Cerebellar cortex (tissue), 1 donor: Measurements from ENCODE around the gene HSD17B11.
"Not testable (repeated sequence)": the region's sequence is repeated elsewhere in the genome, so short reads cannot be mapped to it uniquely, and the experiment has no call there.

Source experiments
- DNase-seq: peaks from one replicate; pipeline ENCODE4 v3.0.0-alpha.2; 2015; ENCODE audit warnings: low spot score

The HSD17B11 gene

DNA sequence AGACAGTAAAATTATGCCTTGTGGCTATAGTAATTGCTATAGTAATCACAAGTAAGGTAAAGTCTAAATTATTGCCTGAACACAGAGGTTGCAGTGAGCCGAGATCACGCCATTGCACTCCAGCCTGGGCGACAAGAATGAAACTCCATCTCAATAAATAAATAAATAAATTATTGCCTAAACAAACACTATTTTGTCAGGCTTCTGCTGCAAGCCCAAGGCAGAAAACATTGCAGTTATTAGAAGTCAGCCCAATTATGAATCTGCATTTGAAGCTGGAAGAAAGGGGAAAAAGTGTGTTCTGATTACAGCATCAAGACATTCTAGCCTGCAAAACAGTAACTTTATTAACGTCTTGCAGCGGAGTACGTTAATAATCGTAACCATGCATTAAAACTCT is 85.4 kb downstream of the HSD17B11 start:
- no peak for DNase-seq

- DNase-seq, result no peak
Observed at GRCh38 chr4:87304745-87305432, 86.1 kb downstream of the HSD17B11 start.

- DNase-seq, result no peak
Observed at GRCh38 chr4:87299898-87300297, 91.1 kb downstream of the HSD17B11 start.

DNA sequence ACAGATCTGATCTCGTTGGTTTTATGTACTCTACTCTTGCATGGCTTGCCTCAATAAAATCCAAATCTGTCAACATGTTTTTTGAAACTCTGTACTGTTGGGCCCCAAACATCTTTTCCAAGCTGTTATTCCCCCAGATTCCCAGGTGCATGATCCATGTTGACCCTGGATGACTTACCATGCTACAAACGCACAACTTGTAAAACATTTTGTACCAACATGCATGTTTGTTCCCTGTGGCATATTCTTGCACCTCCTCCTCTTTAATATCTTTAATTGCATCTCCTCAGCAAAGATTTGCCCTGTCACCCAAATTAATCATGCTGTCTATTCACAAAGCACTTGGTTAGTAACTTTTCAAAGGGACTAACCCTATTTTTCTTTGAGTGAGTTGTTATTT is 92.6 kb downstream of the HSD17B11 start:
- no peak for DNase-seq

DNA sequence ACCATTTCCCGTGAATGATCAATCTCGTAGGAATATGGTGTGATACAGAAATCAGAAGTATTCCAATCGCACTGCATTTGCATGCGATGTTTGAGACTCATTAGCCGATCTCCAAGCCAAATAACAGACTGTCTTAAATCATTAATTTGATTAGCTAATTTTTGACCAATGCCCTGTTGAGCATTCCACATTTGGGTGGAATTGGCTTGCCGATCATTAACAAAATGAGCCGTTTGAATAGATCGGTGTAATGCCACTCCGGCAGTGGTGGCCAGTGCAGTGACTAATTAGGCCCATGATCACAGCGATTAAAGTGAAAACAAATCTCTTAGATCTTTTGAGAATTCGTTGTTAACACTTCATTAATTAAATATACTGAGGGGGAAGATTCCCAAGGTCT is 96.1 kb downstream of the HSD17B11 start:
- DNase-seq, result not testable (repeated sequence)

DNA sequence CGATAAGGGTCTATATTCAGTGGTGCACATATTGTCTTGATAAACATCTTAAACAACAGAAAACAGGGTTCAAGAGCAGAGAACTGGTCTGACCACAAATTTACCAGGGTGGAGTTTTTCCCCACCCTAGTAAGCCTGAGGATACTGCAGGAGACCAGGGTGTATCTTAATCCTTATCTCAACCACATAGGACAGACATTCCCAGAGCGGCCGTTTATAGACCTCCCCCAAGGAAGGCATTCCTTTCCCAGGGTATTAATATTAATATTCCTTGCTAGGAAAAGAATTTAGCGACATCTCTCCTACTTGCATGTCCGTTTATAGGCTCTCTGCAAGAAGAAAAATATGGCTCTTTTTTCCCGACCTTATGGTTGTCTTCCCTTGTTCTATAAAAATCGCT is 97.1 kb downstream of the HSD17B11 start:
- not testable (repeated sequence) for DNase-seq

DNA sequence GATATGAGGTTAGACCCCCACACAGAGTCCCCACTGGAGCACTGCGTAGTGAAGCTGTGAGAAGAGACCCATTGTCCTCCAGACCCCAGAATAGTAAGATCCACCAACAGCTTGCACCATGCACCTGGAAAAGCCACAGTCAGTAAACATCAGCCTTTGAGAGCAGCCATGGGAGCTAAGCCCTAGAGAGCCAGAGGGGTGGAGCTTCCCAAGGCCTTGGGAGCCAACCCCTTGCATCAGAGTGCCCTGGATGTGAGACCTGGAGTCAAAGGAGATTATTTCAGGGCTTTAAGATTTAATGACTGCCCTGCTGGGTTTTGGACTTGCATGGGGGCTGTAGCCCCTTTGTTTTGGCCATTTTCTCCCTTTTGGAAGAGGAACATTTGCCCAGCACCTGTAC is 104.0 kb downstream of the HSD17B11 start:
- no peak for DNase-seq
